ENCODE results near the gene TP63.

DNA sequence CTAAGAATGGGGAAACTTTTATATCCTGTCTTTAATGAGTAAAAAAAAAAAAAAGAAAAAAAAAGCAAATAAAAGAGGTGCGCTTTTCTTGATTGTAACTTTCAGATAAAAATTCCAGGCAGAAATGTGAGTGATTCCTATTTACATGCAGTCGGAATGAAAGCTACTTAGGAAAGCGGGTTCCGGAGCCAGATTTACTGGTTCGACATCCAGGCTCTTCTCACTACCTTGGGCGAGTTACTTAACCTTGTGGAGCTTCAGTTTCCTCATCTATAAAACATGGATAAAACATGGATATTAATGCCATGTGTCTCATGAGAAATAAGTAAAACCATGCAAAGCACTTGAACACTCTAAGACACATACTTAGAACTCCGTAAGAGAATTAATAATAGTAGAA lies 169.2 kb downstream of the TP63 start:
- TF ChIP-seq CEBPB (IDR thresholded peaks at IDR 0.05) (no peak), ZBTB7A (IDR thresholded peaks at IDR 0.05; ENCODE audit: low read depth) (no peak), TAF1 (IDR thresholded peaks at IDR 0.05; ENCODE audit: low read depth) (no peak)
